Coronary artery (tissue), 2 donors: ENCODE data around the gene SYNDIG1.

ENCODE experiments used
- DNase-seq: peaks from one replicate; pipeline ENCODE4 v3.0.0-alpha.2; 2017; ENCODE audit warnings: low spot score
- H3K27ac ChIP-seq, 2 donors: fragments of 200-600 bp; sonication (generic); one replicate each; pipeline ENCODE4 v1.5.1; 2016 to 2019
- H3K4me3 ChIP-seq: fragments of 200-600 bp; sonication (generic); 2 replicates; pipeline ENCODE4 v1.5.1; 2016; ENCODE audit warnings: mild to moderate bottlenecking, moderate library complexity
- CTCF ChIP-seq: fragments of 200-600 bp; sonication (generic); IDR thresholded peaks from one replicate; pipeline ENCODE4 v1.5.1; 2019; ENCODE audit warnings: antibody characterized with exemption

SYNDIG1 gene

GRCh38 chr20:24568842-24569241 lies 99.4 kb downstream of the SYNDIG1 start:
- no peak for DNase-seq
- H3K27ac ChIP-seq, result no peak overlapping the region
- H3K4me3 ChIP-seq, result no peak overlapping the region
- TF ChIP-seq CTCF, result no peak

- no peak for TF ChIP-seq CTCF
- Histone ChIP-seq H3K27ac (no peak overlapping the region), H3K4me3 (no peak overlapping the region)
- DNase-seq, result no peak
Measured at GRCh38 chr20:24571159-24571558, 101.7 kb downstream of the SYNDIG1 start.

GRCh38 chr20:24572140-24572539 lies 102.7 kb downstream of the SYNDIG1 start:
- Histone ChIP-seq H3K27ac (no peak overlapping the region), H3K4me3 (no peak overlapping the region)
- no peak for TF ChIP-seq CTCF
- DNase-seq, result no peak

GRCh38 chr20:24572862-24573261 lies 103.4 kb downstream of the SYNDIG1 start:
- no peak for TF ChIP-seq CTCF
- no peak overlapping the region for H3K27ac ChIP-seq
- no peak for DNase-seq

GRCh38 chr20:24573557-24573956 lies 104.1 kb downstream of the SYNDIG1 start:
- Histone ChIP-seq H3K27ac (no peak overlapping the region), H3K4me3 (no peak overlapping the region)
- DNase-seq, result no peak
- no peak for TF ChIP-seq CTCF

More at GRCh38 chr20:24572862-24573261, 103.4 kb downstream of the SYNDIG1 start:
- no peak overlapping the region for H3K4me3 ChIP-seq

- no peak for TF ChIP-seq CTCF
- Histone ChIP-seq H3K27ac (no peak overlapping the region), H3K4me3 (no peak overlapping the region)
- DNase-seq, result no peak
Measured at GRCh38 chr20:24574307-24574706, 104.9 kb downstream of the SYNDIG1 start.

GRCh38 chr20:24574797-24575196 lies 105.4 kb downstream of the SYNDIG1 start:
- no peak for TF ChIP-seq CTCF
- no peak overlapping the region for H3K27ac ChIP-seq
- DNase-seq, result no peak
- H3K4me3 ChIP-seq, result no peak overlapping the region
